ENCODE data around the gene IGSF11.

- no peak for TF ChIP-seq CTCF (IDR thresholded peaks at IDR 0.05)
- TF ChIP-seq POLR2A (IDR thresholded peaks at IDR 0.05): no peak
- no peak for TF ChIP-seq EP300 (IDR thresholded peaks at IDR 0.05)
- no peak for TF ChIP-seq POLR2AphosphoS5 (IDR thresholded peaks at IDR 0.05)
Measured at GRCh38 chr3:119015942-119016341, 18.7 kb downstream of the IGSF11 start.
